IPS-18c (cell line): ENCODE data around the gene KY.

Experiments
- H3K4me3 ChIP-seq: 2 replicates; pipeline ENCODE4 v1.7.0; 2013; ENCODE audit warnings: low read depth, mild to moderate bottlenecking, low read length, moderate library complexity; ENCODE audit not compliant: insufficient read depth
- H3K9me3 ChIP-seq: one replicate; pipeline ENCODE4 v1.6.1; 2013; ENCODE audit warnings: mild to moderate bottlenecking, low read length, moderate library complexity; ENCODE audit not compliant: control insufficient read depth, insufficient read depth

The KY gene

DNA sequence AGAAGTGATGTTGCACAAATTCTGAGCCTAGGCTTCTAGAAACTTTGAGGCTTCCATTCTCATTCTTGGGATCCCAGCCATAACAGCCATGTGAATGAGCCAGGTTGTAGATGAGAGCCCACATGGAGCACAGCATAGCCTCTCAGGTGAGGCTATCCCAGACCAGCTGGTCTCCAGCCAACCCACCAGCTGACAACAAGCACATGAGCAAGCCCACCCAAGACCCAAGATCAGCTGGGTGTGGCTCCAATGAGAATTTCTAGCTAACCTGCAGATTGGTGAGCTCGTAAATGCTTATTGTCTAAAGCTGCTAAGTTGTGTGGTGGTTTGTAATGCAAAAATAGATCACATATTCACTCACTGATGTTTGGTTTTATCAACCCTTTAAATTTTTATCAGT, 14.4 kb downstream of the KY start:
- no peak overlapping the region for H3K4me3 ChIP-seq

GRCh38 chr3:134630506-134630905, 20.3 kb downstream of the KY start:
- Histone ChIP-seq H3K9me3 (peaks cover 2% of the 10 kb centered on the region), H3K4me3 (no peak overlapping the region)

More for the DNA sequence above, 14.4 kb downstream of the KY start:
- H3K9me3 ChIP-seq: no peaks in the 10 kb centered on the region

DNA sequence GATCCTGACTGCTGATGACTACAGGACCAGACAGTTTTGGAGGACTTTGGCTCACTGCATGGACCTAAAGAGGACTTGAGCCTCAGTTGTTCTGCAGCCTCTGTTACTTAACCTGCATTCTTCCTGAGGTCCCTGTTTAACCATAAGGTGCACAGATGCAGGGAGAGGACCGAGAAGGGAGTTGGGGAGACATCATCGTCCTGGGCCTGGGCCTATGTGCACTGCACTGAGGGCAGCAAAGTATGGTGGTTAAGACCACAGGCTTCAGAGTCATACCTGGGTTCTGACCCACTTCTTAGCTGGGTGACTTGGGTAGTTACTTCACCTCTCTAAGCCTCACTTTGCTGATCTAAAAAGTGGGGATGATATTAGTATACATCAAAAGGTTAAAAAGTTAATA, 21.9 kb downstream of the KY start:
- Histone ChIP-seq H3K9me3 (peaks cover 2% of the 10 kb centered on the region), H3K4me3 (no peak overlapping the region)

GRCh38 chr3:134627831-134628230, 23.0 kb downstream of the KY start:
- H3K9me3 ChIP-seq: peaks cover 2% of the 10 kb centered on the region

GRCh38 chr3:134625885-134626741, 24.7 kb downstream of the KY start:
- H3K4me3 ChIP-seq: no peak overlapping the region
- peaks cover 1% of the 10 kb centered on the region for H3K9me3 ChIP-seq

More at GRCh38 chr3:134627831-134628230, 23.0 kb downstream of the KY start:
- no peak overlapping the region; the same call in 1 of the 2 replicates for H3K4me3 ChIP-seq

- no peak overlapping the region for H3K4me3 ChIP-seq
- no peaks in the 10 kb centered on the region for H3K9me3 ChIP-seq
These were observed 25.4 kb downstream of the KY start for GRCh38 chr3:134625462-134625861.

DNA sequence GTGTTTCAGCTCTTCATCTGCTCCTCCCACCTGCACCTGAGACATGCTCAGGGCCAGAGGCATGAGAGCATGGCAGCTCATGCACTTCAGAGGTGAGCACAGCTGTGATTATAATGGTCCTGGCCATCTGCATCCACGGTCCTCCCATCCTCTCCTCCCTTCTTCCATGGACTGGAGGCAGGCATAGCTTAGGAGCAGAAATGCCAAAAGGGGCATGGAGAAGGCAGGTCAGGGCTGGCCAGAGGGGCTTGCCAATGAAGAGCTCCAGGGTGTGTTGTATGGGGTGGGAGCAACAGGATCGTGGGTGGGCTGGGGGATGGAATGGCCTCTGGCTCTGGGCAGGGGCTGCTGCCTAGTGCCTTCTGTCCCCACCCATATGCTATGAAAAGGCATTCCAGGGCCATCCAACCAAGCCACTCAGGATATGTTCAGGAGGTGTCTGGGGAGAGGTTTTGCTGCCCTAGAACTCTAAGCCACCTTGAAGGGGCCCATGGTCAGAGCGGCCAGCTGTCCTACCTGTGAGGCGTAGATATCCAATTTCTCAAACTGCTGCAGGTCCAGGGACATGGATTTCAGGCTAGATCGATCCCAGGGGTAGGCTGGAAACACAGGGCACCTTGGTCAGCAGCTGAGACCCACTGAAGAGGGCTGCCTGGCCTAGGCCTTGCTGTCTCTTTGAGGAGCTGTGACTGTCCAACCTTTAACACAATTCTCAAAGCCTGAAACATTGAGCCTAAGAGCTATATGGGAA, 26.1 kb downstream of the KY start:
- Histone ChIP-seq H3K9me3 (no peaks in the 10 kb centered on the region), H3K4me3 (no peak overlapping the region)

DNA sequence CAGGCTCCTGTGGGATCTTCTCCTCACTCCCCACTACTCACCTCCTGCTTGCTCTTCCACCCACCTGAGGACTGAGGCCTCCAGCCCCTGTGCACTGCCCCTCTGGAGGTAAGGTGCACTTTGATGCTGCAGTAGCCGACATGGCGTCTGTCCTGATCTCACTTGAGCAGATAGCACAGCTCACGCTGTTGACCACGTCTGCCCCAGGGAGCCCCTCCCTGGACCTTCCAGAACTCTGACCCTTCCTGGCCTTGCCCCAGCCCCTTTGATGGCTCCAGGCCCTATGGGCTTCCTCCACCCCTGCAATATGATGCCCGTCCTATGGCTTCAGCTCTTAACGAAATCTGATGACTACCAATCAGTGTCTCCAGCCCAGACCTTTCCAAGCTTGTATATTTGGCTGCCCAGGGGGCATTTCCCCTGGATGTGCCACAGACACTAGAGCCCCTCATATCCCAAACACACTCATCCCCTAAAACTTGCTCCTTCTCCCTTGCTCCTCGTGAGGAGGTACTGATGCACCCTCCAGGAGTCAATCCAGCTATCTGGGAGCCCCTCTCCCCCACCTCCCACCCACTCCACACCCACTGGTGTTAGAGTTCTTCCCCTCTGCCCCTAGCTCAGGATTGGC, 27.1 kb downstream of the KY start:
- H3K9me3 ChIP-seq: no peaks in the 10 kb centered on the region
- H3K4me3 ChIP-seq: no peak overlapping the region

GRCh38 chr3:134622806-134623365, 27.9 kb downstream of the KY start:
- H3K4me3 ChIP-seq: no peak overlapping the region
- no peaks in the 10 kb centered on the region for H3K9me3 ChIP-seq

- Histone ChIP-seq H3K9me3 (no peaks in the 10 kb centered on the region), H3K4me3 (no peak overlapping the region)
These were observed 29.0 kb downstream of the KY start for GRCh38 chr3:134621854-134622253.

DNA sequence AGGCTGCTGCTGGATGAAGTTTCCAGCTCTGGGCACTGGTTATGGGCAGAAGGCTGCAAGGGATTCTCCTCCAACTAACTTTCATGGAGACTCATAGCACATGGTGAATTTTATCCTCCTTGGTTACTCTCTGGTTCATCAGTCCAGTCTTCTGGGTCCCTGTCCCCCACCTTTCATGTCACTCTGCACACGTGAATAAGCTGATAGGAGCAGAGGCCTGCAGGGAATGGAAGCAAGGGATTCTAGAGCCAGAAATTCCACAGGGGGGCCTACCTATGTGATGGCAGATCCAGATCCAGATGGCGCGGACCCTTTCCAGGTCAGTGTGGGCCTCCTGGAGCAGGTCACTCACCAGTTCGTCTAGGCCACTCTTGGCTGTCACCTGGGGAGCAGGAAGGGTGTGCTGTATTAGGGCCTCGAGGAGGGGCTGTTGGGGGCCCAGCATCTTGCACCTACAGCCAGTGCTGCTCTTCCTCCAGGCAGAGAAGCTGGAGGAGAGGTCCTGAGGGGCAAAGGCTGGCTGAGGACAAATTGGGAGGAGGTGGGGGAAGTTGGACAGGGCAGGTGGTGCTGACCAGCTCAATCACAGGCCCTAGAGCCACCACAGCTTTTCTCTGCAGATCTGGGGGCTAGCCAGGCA, 30.2 kb downstream of the KY start:
- H3K4me3 ChIP-seq: no peak overlapping the region
- H3K9me3 ChIP-seq: no peaks in the 10 kb centered on the region

DNA sequence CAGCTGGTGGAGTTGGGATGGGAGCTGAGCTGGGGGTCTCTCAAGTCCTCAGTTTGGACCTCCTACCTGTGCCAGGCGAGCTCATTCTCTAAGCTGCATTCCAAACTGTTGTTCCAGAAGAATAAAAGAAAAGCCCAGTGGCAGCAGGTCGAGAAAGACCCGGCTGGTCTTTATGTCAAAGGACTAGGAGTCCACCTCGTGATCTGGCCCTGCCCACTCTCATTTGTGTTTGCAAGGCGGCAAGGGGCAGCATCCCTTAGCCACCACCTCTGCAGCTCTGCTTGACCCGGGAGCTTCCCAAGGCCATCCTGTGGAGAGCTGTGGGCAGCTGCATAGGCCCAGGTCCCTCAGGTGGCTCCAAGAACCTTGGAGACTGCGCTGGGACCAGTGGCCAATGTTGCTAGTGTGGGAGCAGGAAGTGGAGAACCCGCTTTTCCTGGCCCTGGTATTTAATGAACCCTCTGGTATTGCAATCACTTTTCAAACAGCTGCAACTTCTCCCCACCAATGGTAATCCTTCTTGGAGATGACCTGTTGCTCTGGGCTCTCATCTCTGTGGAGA, 30.9 kb downstream of the KY start:
- Histone ChIP-seq H3K9me3 (no peaks in the 10 kb centered on the region), H3K4me3 (no peak overlapping the region)

- H3K4me3 ChIP-seq: no peak overlapping the region
- no peaks in the 10 kb centered on the region for H3K9me3 ChIP-seq
These were observed 31.6 kb downstream of the KY start for GRCh38 chr3:134619301-134619615.

DNA sequence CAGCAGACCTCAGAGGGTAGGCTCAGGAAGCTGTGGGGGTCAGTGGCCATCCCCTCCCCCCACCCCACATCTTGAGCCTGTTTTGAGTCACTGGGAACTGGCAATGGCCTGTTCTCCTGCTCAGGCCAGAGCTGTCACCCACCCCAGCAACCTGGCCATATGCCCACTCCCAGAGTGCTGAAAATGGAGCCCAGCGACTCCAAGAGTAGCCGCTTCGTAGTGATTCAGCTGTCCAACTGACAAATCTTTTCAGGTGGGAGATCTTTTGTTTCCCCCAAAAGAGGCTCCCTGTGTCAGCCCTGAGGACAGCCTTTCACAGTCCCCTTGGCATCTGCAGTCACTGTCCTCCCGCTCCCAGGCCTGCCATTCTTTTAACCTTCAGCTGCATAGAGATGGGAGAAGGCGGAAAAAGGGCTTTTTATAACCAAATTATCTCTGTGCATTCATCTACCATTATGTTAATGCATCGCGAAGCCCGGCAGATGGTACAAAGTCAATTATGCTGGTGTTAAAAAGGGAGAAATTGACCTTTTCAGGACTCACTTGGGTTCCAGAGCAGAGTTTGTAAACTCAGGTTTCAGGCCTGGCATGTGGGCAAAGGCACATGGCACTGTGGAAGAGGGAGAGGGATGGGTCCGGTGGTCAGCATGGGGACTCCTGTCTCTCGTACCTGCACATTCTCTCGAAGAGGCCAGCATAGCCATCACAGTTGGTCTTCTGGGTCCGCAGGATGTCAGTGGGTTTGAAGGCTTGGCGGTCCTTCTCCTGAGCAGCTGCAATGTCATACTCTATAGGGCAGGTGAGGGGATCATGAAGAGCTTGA, 32.1 kb downstream of the KY start:
- H3K4me3 ChIP-seq: no peak overlapping the region
- no peaks in the 10 kb centered on the region for H3K9me3 ChIP-seq

GRCh38 chr3:134617608-134618477, 33.0 kb downstream of the KY start:
- H3K4me3 ChIP-seq: no peak overlapping the region
- H3K9me3 ChIP-seq: no peaks in the 10 kb centered on the region
